Neural progenitor cell (in vitro differentiated cells): Measurements from ENCODE around the gene SMIM22. TPM values are rescaled to one million over a fixed set of nuclear protein-coding genes. Genes with fewer than 3 reads are reported as not detected.

Source experiments
- DNase-seq: peaks from one replicate; pipeline ENCODE4 v3.0.0-alpha.2; 2016; ENCODE audit warnings: low spot score
- H2AFZ ChIP-seq: fragments of 200-600 bp; sonication (generic); replicated peaks from 2 replicates; pipeline ENCODE4 v1.6.1; 2016; ENCODE audit warnings: antibody characterized with exemption
- H3F3A ChIP-seq: fragments of 200-600 bp; sonication (generic); 2 replicates; pipeline ENCODE4 v1.6.1; 2016; ENCODE audit warnings: antibody characterized with exemption, low read depth
- H3K27ac ChIP-seq: fragments of 200-600 bp; sonication (generic); 2 replicates; pipeline ENCODE4 v1.5.1; 2016; ENCODE audit warnings: mild to moderate bottlenecking
- H3K27me3 ChIP-seq: fragments of 200-600 bp; sonication (generic); 2 replicates; pipeline ENCODE4 v1.6.1; 2016; ENCODE audit warnings: mild to moderate bottlenecking, moderate library complexity
- H3K36me3 ChIP-seq: fragments of 200-600 bp; sonication (generic); 2 replicates; pipeline ENCODE4 v1.5.1; 2016
- H3K4me1 ChIP-seq: fragments of 200-600 bp; sonication (generic); 2 replicates; pipeline ENCODE4 v1.6.1; 2016; ENCODE audit warnings: mixed run types
- H3K4me2 ChIP-seq: fragments of 200-600 bp; sonication (generic); 2 replicates; pipeline ENCODE4 v1.6.1; 2016
- H3K4me3 ChIP-seq: fragments of 200-600 bp; sonication (generic); 2 replicates; pipeline ENCODE4 v1.5.1; 2016
- H3K79me2 ChIP-seq: fragments of 200-600 bp; sonication (generic); 2 replicates; pipeline ENCODE4 v1.6.1; 2016; ENCODE audit warnings: low read depth
- H3K9ac ChIP-seq: fragments of 200-600 bp; sonication (generic); 2 replicates; pipeline ENCODE4 v1.6.1; 2016
- H3K9me3 ChIP-seq: fragments of 200-600 bp; sonication (generic); 2 replicates; pipeline ENCODE4 v1.5.1; 2016; ENCODE audit warnings: low read depth
- H4K20me1 ChIP-seq: fragments of 200-600 bp; sonication (generic); 2 replicates; pipeline ENCODE4 v1.6.1; 2016; ENCODE audit warnings: low read depth
- H3K27ac Mint-ChIP-seq: 3 replicates; pipeline ENCODE4 v1.8.0; 2021; ENCODE audit warnings: mixed read lengths
- H3K27me3 Mint-ChIP-seq: 2 replicates; pipeline ENCODE4 v1.8.0; 2022; ENCODE audit warnings: low read depth, mild to moderate bottlenecking, inconsistent platforms, moderate library complexity, mixed read lengths; ENCODE audit not compliant: insufficient read depth
- H3K36me3 Mint-ChIP-seq: 3 replicates; pipeline ENCODE4 v1.8.0; 2021; ENCODE audit warnings: mixed read lengths
- H3K4me1 Mint-ChIP-seq: 3 replicates; pipeline ENCODE4 v1.8.0; 2021; ENCODE audit warnings: mixed read lengths
- H3K4me3 Mint-ChIP-seq: 3 replicates; pipeline ENCODE4 v1.8.0; 2021; ENCODE audit warnings: mild to moderate bottlenecking, moderate library complexity, mixed read lengths
- H3K9me3 Mint-ChIP-seq: 3 replicates; pipeline ENCODE4 v1.8.0; 2020; ENCODE audit warnings: mixed read lengths
- CTCF ChIP-seq: fragments of 200-600 bp; sonication (generic); IDR thresholded peaks from 2 replicates; pipeline ENCODE4 v1.5.1; 2017; ENCODE audit warnings: antibody characterized with exemption, mild to moderate bottlenecking
- EZH2 ChIP-seq: fragments of 200-600 bp; sonication (generic); IDR thresholded peaks from 2 replicates; pipeline ENCODE4 v1.6.1; 2017; ENCODE audit warnings: antibody characterized with exemption, mild to moderate bottlenecking, moderate library complexity
- EZH2phosphoT487 ChIP-seq: fragments of 200-600 bp; sonication (generic); IDR thresholded peaks from 2 replicates; pipeline ENCODE4 v1.6.1; 2017; ENCODE audit warnings: antibody characterized with exemption
- total RNA-seq: library from RNA; depleted of rRNA; stranded (reverse); fragments of >200 nt; gene quantifications from 2 replicates; pipeline ENCODE4 v1.2.3, GENCODE V29; 2015; ENCODE audit warnings: low replicate concordance

SMIM22 gene
- total RNA-seq, 1 donor from 2014 or later: not detected

DNA sequence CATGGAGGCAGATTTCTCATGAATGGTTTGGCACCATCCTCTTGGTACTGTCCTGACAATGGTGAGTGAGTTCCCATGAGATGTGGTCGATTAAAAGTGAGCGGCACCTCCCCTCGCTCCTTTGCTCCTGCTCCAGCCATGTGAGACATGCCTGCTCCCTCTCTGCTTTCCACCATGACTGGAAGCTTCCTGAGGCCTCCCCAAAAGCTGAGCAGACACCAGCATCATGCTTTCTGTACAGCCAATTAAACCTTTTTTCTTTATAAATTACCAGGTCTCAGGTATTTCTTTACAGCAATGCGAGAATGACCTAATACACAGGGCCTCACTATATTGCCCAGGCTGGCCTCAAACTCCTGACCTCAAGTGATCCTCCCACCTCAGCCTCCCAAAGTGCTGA lies 40.3 kb upstream of the SMIM22 start:
- no peaks in the 10 kb centered on the region for H3K4me1 ChIP-seq
- no peaks in the 10 kb centered on the region for H4K20me1 ChIP-seq
- peaks cover 7% of the 10 kb centered on the region for H3K36me3 ChIP-seq
- peaks cover 22% of the 10 kb centered on the region for H3K36me3 Mint-ChIP-seq
- no peak overlapping the region for H3K4me3 ChIP-seq
- H3K79me2 ChIP-seq: peaks cover 7% of the 10 kb centered on the region
- H2AFZ ChIP-seq: no peak overlapping the region
- H3K4me2 ChIP-seq: no peak overlapping the region
- peaks cover 12% of the 10 kb centered on the region for H3K27me3 Mint-ChIP-seq
- no peak overlapping the region for H3K4me3 Mint-ChIP-seq
- H3K27me3 ChIP-seq: no peaks in the 10 kb centered on the region
- no peaks in the 10 kb centered on the region for H3K4me1 Mint-ChIP-seq
- no peak overlapping the region for H3K27ac Mint-ChIP-seq
- no peaks in the 10 kb centered on the region for H3F3A ChIP-seq
- TF ChIP-seq EZH2: no peak
- TF ChIP-seq CTCF: no peak
- TF ChIP-seq EZH2phosphoT487: no peak
- no peak overlapping the region for H3K9ac ChIP-seq
- H3K27ac ChIP-seq: no peak overlapping the region
- no peak for DNase-seq
- H3K9me3 Mint-ChIP-seq: peaks cover 6% of the 10 kb centered on the region
- H3K9me3 ChIP-seq: no peaks in the 10 kb centered on the region

GRCh38 chr16:4755687-4756086 lies 39.5 kb upstream of the SMIM22 start:
- H3K27ac Mint-ChIP-seq: no peak overlapping the region
- Histone ChIP-seq H3K36me3 (peaks cover 7% of the 10 kb centered on the region), H3K27me3 (no peaks in the 10 kb centered on the region), H3K9ac (no peak overlapping the region), H3K4me3 (no peak overlapping the region), H3K9me3 (no peaks in the 10 kb centered on the region), H2AFZ (no peak overlapping the region), H3K4me1 (no peaks in the 10 kb centered on the region), H4K20me1 (no peaks in the 10 kb centered on the region), H3K79me2 (peaks cover 7% of the 10 kb centered on the region), H3F3A (no peaks in the 10 kb centered on the region), H3K27ac (no peak overlapping the region), H3K4me2 (no peak overlapping the region)
- no peak for DNase-seq
- peaks cover 12% of the 10 kb centered on the region for H3K27me3 Mint-ChIP-seq
- TF ChIP-seq EZH2 (no peak), CTCF (no peak), EZH2phosphoT487 (no peak)
- H3K4me1 Mint-ChIP-seq: no peaks in the 10 kb centered on the region
- no peak overlapping the region for H3K4me3 Mint-ChIP-seq
- H3K9me3 Mint-ChIP-seq: peaks cover 6% of the 10 kb centered on the region
- peaks cover 24% of the 10 kb centered on the region for H3K36me3 Mint-ChIP-seq

DNA sequence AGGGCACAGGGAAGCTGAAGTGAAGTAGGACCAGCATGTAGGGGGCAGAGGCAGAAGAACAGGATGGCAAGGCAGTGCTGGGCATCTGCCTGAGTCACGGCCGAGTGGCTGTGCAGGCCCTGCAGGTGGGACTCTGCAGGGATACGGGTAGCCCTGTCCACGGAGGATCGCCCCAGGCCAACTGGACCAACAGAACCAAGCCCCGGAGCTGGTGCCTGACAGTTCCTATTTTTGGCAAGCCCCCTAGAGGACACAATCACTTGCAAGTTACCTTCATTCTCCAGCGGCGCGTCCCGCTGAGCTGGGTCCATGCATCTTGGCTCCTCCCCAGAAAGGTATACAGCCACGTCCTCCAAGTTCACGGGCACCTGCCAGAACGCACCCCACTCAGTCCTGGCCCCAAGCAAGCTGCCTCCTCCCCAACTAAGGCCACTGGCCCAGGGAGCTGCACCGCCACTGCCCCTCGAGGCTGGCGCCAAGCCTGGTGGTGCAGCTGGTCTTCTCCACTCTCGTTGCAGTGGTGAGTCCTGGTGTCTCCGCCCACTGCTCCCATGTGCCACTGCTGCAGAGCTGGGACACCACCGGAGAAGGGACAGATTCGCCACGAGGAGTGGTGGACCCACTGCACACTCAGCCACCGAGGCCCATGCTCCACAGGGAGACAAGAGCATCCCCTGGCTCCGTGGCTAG lies 34.8 kb upstream of the SMIM22 start:
- Histone ChIP-seq H3K27ac (no peak overlapping the region), H4K20me1 (no peaks in the 10 kb centered on the region), H3K36me3 (peaks cover 5% of the 10 kb centered on the region), H3F3A (no peaks in the 10 kb centered on the region), H2AFZ (no peak overlapping the region), H3K27me3 (no peaks in the 10 kb centered on the region), H3K4me2 (no peak overlapping the region), H3K9me3 (no peaks in the 10 kb centered on the region), H3K79me2 (peaks cover 9% of the 10 kb centered on the region), H3K4me1 (no peaks in the 10 kb centered on the region), H3K9ac (no peak overlapping the region), H3K4me3 (no peak overlapping the region)
- H3K27me3 Mint-ChIP-seq: peaks cover 9% of the 10 kb centered on the region
- DNase-seq: no peak
- H3K4me3 Mint-ChIP-seq: no peak overlapping the region
- no peak for TF ChIP-seq EZH2
- TF ChIP-seq CTCF: no peak
- TF ChIP-seq EZH2phosphoT487: no peak
- H3K4me1 Mint-ChIP-seq: no peaks in the 10 kb centered on the region
- H3K36me3 Mint-ChIP-seq: peaks cover 14% of the 10 kb centered on the region
- no peak overlapping the region for H3K27ac Mint-ChIP-seq
- H3K9me3 Mint-ChIP-seq: peaks cover 6% of the 10 kb centered on the region
